ENCODE data around the gene SIGLEC11.

Gene SIGLEC11

GRCh38 chr19:49938662-49939061, 22.3 kb downstream of the SIGLEC11 start (continued):
- TF ChIP-seq ZNF626 (tag by site-specific recombination; IDR thresholded peaks at IDR 0.05) (no peak), ZSCAN18 (tag by site-specific recombination; IDR thresholded peaks at IDR 0.05) (no peak)

GRCh38 chr19:49937750-49938381, 23.1 kb downstream of the SIGLEC11 start:
- Histone ChIP-seq H3K9me3 (ENCODE audit: control insufficient read depth, insufficient read depth, low read depth, low read length) (no peaks in the 10 kb centered on the region), H3K4me1 (ENCODE audit: control insufficient read depth, insufficient read depth, low read length) (peaks cover 3% of the 10 kb centered on the region; the same call in 1 of the 2 replicates), H3K27ac (ENCODE audit: extremely low read depth, low read depth, low read length) (no peak overlapping the region), H3K4me3 (ENCODE audit: low read depth, low read length) (peak overlapping the region; percentile 29), H3K36me3 (ENCODE audit: control insufficient read depth in 2 of 2, insufficient read depth in 1 of 2, low read length in 2 of 2) (peaks cover 2 to 6% of the 10 kb centered on the region in 2 experiments; a peak in 2 of 3 replicates)
- ChIA-PET POLR2A (interaction anchor here (0.5 to 0.9 kb wide), 2 partner anchors 9 to 82 kb away, joined by 3 read pairs; partner anchors contain the start of genes ATF5 and NUP62), CTCF (interaction anchor here (0.6 to 7.6 kb wide), 27 partner anchors 9 to 823 kb away, joined by 3 to 100 read pairs (median 4); partner anchors contain the start of genes ATF5 and NUP62)
- no peak for TF ChIP-seq ZNF18 (tag by site-specific recombination; IDR thresholded peaks at IDR 0.05)
- TF ChIP-seq RBAK (tag by site-specific recombination; IDR thresholded peaks at IDR 0.05) = no peak
- no peak for TF ChIP-seq OSR2 (tag by site-specific recombination; IDR thresholded peaks at IDR 0.05)
- 0 out of 2 replicates have a peak, but pooled peaks have one; percentile 17 for TF ChIP-seq ZNF449 (tag by site-specific recombination; IDR thresholded peaks at IDR 0.05)
- no peak for TF ChIP-seq ZNF514 (tag by site-specific recombination; IDR thresholded peaks at IDR 0.05)
- no peak for TF ChIP-seq ZNF16 (tag by site-specific recombination; IDR thresholded peaks at IDR 0.05; ENCODE audit: low read depth)
- no peak for TF ChIP-seq ZBTB8A (tag by site-specific recombination; IDR thresholded peaks at IDR 0.05)
- no peak for TF ChIP-seq IKZF3 (tag by site-specific recombination; IDR thresholded peaks at IDR 0.05)
- no peak for TF ChIP-seq PRDM6 (tag by site-specific recombination; IDR thresholded peaks at IDR 0.05)
- peak; percentile 72 for TF ChIP-seq ZSCAN30 (tag by site-specific recombination; IDR thresholded peaks at IDR 0.05)
- TF ChIP-seq ZNF791 (tag by site-specific recombination; IDR thresholded peaks at IDR 0.05) = no peak
- no peak for TF ChIP-seq ZNF555 (tag by site-specific recombination; conservative IDR thresholded peaks at IDR 0.05)
- no peak for TF ChIP-seq ZNF19 (tag by site-specific recombination; IDR thresholded peaks at IDR 0.05; ENCODE audit: low read depth)
- no peak for TF ChIP-seq MYNN (tag by site-specific recombination; IDR thresholded peaks at IDR 0.05; ENCODE audit: borderline replicate concordance)
- TF ChIP-seq ZNF202 (tag by site-specific recombination; IDR thresholded peaks at IDR 0.05; ENCODE audit: borderline replicate concordance) = no peak
- TF ChIP-seq ZNF223 (tag by site-specific recombination; IDR thresholded peaks at IDR 0.05) = no peak
- 0 out of 2 replicates have a peak, but pooled peaks have one; percentile 8 for TF ChIP-seq SCRT1 (tag by site-specific recombination; IDR thresholded peaks at IDR 0.05; ENCODE audit: borderline replicate concordance)
- TF ChIP-seq CTCF (tag by site-specific recombination; IDR thresholded peaks at IDR 0.05) = peak; percentile 88
- no peak for TF ChIP-seq ZBTB1 (tag by site-specific recombination; IDR thresholded peaks at IDR 0.05)
- TF ChIP-seq PBX3 (CRISPR knock-in tag; IDR thresholded peaks at IDR 0.05) = no peak
- TF ChIP-seq ZNF211 (tag by site-specific recombination; IDR thresholded peaks at IDR 0.05; ENCODE audit: low read depth) = no peak
- TF ChIP-seq ZSCAN5A (tag by site-specific recombination; IDR thresholded peaks at IDR 0.05) = no peak
- TF ChIP-seq SETDB1 (IDR thresholded peaks at IDR 0.05; ENCODE audit: insufficient read length, low read length) = no peak

All from HEK293 (cell line).